ENCODE results near the gene BATF. TPM values are rescaled to one million over a fixed set of nuclear protein-coding genes. Genes with fewer than 3 reads are reported as not detected.
"Not testable (repeated sequence)": the region's sequence is repeated elsewhere in the genome, so short reads cannot be mapped to it uniquely, and the experiment has no call there.

BATF gene
- total RNA-seq (1 to 10 TPM in 1 of 4 donors, under 1 TPM in 2, not detected in 1; 0.53 to 3.0 (median 0.54) TPM), polyA plus RNA-seq (0.91 TPM)
- long read RNA-seq, donor 1, result 0 reads
- long read RNA-seq, donor 2, result 0 reads
- long read RNA-seq, donor 3, partial matches to known transcripts, result 0 of 1 reads
- long read RNA-seq, donor 3, other reads (novel, unspliced or antisense), result 0 of 1 reads
- long read RNA-seq, donor 4, partial matches to known transcripts, result 0 of 1 reads
- long read RNA-seq, donor 4, other reads (novel, unspliced or antisense), result 1 of 1 reads

- DNase-seq (peak in 2 of 3 donors; percentile 27 to 54), ATAC-seq (peak; percentile 24 to 48)
- peaks cover 6% of the 10 kb centered on the region for H3K4me1 ChIP-seq (ENCODE audit: control insufficient read depth, insufficient read depth, low read length)
- intact Hi-C loops (cut with DNase I), result no loop called here
- 57% methylated on average over 13 of the region's 13 CpGs for WGBS
- no peaks in the 10 kb centered on the region for H3K9me3 ChIP-seq (ENCODE audit: control insufficient read depth, low read length)
- H3K27ac ChIP-seq (ENCODE audit: low read length), result no peak within 1 kb of the TSS
- no peak within 1 kb of the TSS for H3K4me3 ChIP-seq (ENCODE audit: low read length)
- H3K27me3 ChIP-seq (ENCODE audit: control insufficient read depth, insufficient read depth), result no peaks in the 10 kb centered on the region
Measured at GRCh38 chr14:75522224-75522982, at the start of gene BATF. TSS of gene BATF (plus strand) at chr14:75522469. CDS start at chr14:75522683, 214 bp downstream.

GRCh38 chr14:75474127-75474526, 48.1 kb upstream of the BATF start:
- not testable (repeated sequence) for H3K4me1 ChIP-seq (ENCODE audit: control insufficient read depth, insufficient read depth, low read length); H3K27me3 ChIP-seq (ENCODE audit: control insufficient read depth, insufficient read depth); DNase-seq; H3K9me3 ChIP-seq (ENCODE audit: control insufficient read depth, low read length); H3K4me3 ChIP-seq (ENCODE audit: low read length); H3K27ac ChIP-seq (ENCODE audit: low read length); ATAC-seq
- intact Hi-C loops (cut with DNase I), result loop anchor here in 1 of 4 donors (5.0 kb wide), 1 partner anchor 167 kb away; no protein-coding TSS in a partner anchor
- WGBS, result 82% methylated on average over 6 of the region's 6 CpGs

- 75% methylated on average over 11 of the region's 11 CpGs for WGBS
- intact Hi-C loops (cut with DNase I), result no loop called here
- ATAC-seq (peak; percentile 37 to 46), DNase-seq (peak; percentile 31 to 60 (median 59))
- H3K27me3 ChIP-seq (ENCODE audit: control insufficient read depth, insufficient read depth), result no peaks in the 10 kb centered on the region
- H3K4me3 ChIP-seq (ENCODE audit: low read length), result no peak overlapping the region
- H3K4me1 ChIP-seq (ENCODE audit: control insufficient read depth, insufficient read depth, low read length), result no peaks in the 10 kb centered on the region
- no peaks in the 10 kb centered on the region for H3K9me3 ChIP-seq (ENCODE audit: control insufficient read depth, low read length)
- no peak overlapping the region for H3K27ac ChIP-seq (ENCODE audit: low read length)
Measured at GRCh38 chr14:75476274-75476995, 45.8 kb upstream of the BATF start.

- intact Hi-C loops (cut with DNase I), result no loop called here
Measured at GRCh38 chr14:75477881-75478280, 44.4 kb upstream of the BATF start.

GRCh38 chr14:75479770-75480600, 42.3 kb upstream of the BATF start:
- no peak overlapping the region for H3K27ac ChIP-seq (ENCODE audit: low read length)
- H3K27me3 ChIP-seq (ENCODE audit: control insufficient read depth, insufficient read depth), result no peaks in the 10 kb centered on the region
- no peak for DNase-seq
- intact Hi-C loops (cut with DNase I), result loop anchor here in 1 of 4 donors (10.0 kb wide), 1 partner anchor 355 kb away; the partner anchor contains the start of gene NEK9
- no peaks in the 10 kb centered on the region for H3K9me3 ChIP-seq (ENCODE audit: control insufficient read depth, low read length)
- H3K4me3 ChIP-seq (ENCODE audit: low read length), result no peak overlapping the region
- 53% methylated on average over 11 of the region's 11 CpGs for WGBS
- H3K4me1 ChIP-seq (ENCODE audit: control insufficient read depth, insufficient read depth, low read length), result no peaks in the 10 kb centered on the region
- no peak for ATAC-seq

More at GRCh38 chr14:75477881-75478280, 44.4 kb upstream of the BATF start:
- Histone ChIP-seq H3K4me1 (ENCODE audit: control insufficient read depth, insufficient read depth, low read length) (no peaks in the 10 kb centered on the region), H3K27me3 (ENCODE audit: control insufficient read depth, insufficient read depth) (no peaks in the 10 kb centered on the region), H3K27ac (ENCODE audit: low read length) (no peak overlapping the region), H3K4me3 (ENCODE audit: low read length) (no peak overlapping the region), H3K9me3 (ENCODE audit: control insufficient read depth, low read length) (no peaks in the 10 kb centered on the region)
- 91% methylated on average over 5 of the region's 5 CpGs for WGBS
- ATAC-seq, result peak in 1 of 2 donors; percentile 7
- DNase-seq, result no peak

GRCh38 chr14:75482366-75482765, 39.9 kb upstream of the BATF start:
- intact Hi-C loops (cut with DNase I), result loop anchor here in 1 of 4 donors (10.0 kb wide), 1 partner anchor 358 kb away; the partner anchor contains the start of gene NEK9
- no peak overlapping the region for H3K4me3 ChIP-seq (ENCODE audit: low read length)
- DNase-seq (no peak), ATAC-seq (no peak)
- no peaks in the 10 kb centered on the region for H3K9me3 ChIP-seq (ENCODE audit: control insufficient read depth, low read length)
- H3K27me3 ChIP-seq (ENCODE audit: control insufficient read depth, insufficient read depth), result no peaks in the 10 kb centered on the region
- no peak overlapping the region for H3K27ac ChIP-seq (ENCODE audit: low read length)
- WGBS, result 97% methylated on average over 4 of the region's 4 CpGs
- H3K4me1 ChIP-seq (ENCODE audit: control insufficient read depth, insufficient read depth, low read length), result no peaks in the 10 kb centered on the region

- Histone ChIP-seq H3K27ac (ENCODE audit: low read length) (no peak overlapping the region), H3K27me3 (ENCODE audit: control insufficient read depth, insufficient read depth) (no peaks in the 10 kb centered on the region), H3K9me3 (ENCODE audit: control insufficient read depth, low read length) (no peaks in the 10 kb centered on the region), H3K4me1 (ENCODE audit: control insufficient read depth, insufficient read depth, low read length) (no peaks in the 10 kb centered on the region), H3K4me3 (ENCODE audit: low read length) (no peak overlapping the region)
- no peak for DNase-seq
- no peak for ATAC-seq
- intact Hi-C loops (cut with DNase I), result loop anchor here in 3 of 4 donors (5.0 to 10.0 kb wide), 2 partner anchors 178 to 360 kb away; partner anchors contain the start of gene NEK9 (in 1 of the 3)
- WGBS, result 49% methylated on average over 4 of the region's 4 CpGs
Measured at GRCh38 chr14:75484711-75485429, 37.4 kb upstream of the BATF start.

DNA sequence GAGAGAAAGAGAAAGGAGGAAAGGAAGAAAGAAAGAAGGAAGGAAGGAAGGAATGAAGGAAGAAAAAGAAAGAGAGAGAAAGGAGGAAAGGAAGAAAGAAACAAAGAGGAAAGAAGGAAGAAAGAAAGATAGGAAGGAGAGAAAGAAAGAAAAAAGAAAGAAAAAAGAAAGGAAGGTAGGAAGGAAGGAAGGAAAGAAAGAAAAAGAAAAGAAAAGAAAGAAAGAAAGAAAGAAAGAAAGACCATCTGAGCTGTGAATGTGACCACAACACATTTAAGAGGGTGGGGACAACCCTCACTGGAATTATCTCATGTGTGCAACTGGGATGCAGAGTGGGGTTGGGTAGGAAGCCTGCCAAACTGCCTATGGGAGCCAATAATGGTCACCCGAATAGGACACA, 36.0 kb upstream of the BATF start:
- DNase-seq, result no peak
- Histone ChIP-seq H3K27ac (ENCODE audit: low read length) (no peak overlapping the region), H3K27me3 (ENCODE audit: control insufficient read depth, insufficient read depth) (no peaks in the 10 kb centered on the region), H3K4me3 (ENCODE audit: low read length) (no peak overlapping the region), H3K9me3 (ENCODE audit: control insufficient read depth, low read length) (no peaks in the 10 kb centered on the region), H3K4me1 (ENCODE audit: control insufficient read depth, insufficient read depth, low read length) (no peaks in the 10 kb centered on the region)
- 55% methylated on average over 1 of the region's 1 CpG for WGBS
- no peak for ATAC-seq
- intact Hi-C loops (cut with DNase I), result loop anchor here in 3 of 4 donors (5.0 to 10.0 kb wide), 2 partner anchors 179 to 362 kb away; partner anchors contain the start of gene NEK9 (in 1 of the 3)

DNA sequence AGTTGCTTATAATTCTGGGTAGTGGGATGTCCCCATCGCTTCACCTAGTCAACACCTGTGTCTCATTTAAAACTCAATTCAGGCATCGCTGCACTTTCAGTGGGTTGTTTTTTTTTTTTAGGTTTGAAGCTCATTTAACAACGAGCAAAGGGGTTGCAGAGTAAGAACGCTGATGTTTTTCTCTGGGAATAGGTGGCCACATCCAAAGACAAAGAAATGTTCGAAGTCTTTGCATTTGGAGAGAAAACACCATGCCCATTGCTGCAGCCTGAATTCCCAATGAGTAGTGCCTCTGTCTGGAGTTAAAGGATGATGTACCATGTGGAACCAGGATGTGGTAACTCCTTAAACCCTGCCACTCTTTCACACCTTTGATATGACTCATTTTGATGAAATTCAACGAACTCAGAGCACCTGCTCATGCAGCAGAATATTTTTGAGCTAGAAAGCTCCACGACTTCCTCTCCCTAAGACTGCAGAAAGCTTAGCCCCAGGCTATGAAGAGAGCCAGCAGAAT, 35.1 kb upstream of the BATF start:
- no peaks in the 10 kb centered on the region for H3K27me3 ChIP-seq (ENCODE audit: control insufficient read depth, insufficient read depth)
- DNase-seq (no peak), ATAC-seq (no peak)
- intact Hi-C loops (cut with DNase I), result loop anchor here in 3 of 4 donors (5.0 to 10.0 kb wide), 2 partner anchors 180 to 362 kb away; partner anchors contain the start of gene NEK9 (in 1 of the 3)
- no peaks in the 10 kb centered on the region for H3K4me1 ChIP-seq (ENCODE audit: control insufficient read depth, insufficient read depth, low read length)
- H3K4me3 ChIP-seq (ENCODE audit: low read length), result no peak overlapping the region
- WGBS, result 75% methylated on average over 7 of the region's 7 CpGs
- H3K9me3 ChIP-seq (ENCODE audit: control insufficient read depth, low read length), result no peaks in the 10 kb centered on the region
- H3K27ac ChIP-seq (ENCODE audit: low read length), result no peak overlapping the region
